ENCODE data around the gene DECR2.
"Not testable (repeated sequence)": the region's sequence is repeated elsewhere in the genome, so short reads cannot be mapped to it uniquely, and the experiment has no call there.

The DECR2 gene

GRCh38 chr16:397135-397661, 4.5 kb upstream of the DECR2 start, which contains the start of gene NME4:
Gene NME4 (plus strand): TSS chr16:397199. CDS start chr16:397223, 24 bp downstream.
- TF ChIP-seq GATA1 (IDR thresholded peaks at IDR 0.05; ENCODE audit: low read depth, low read length) (no peak), POLR2A (IDR thresholded peaks at IDR 0.05; ENCODE audit: low read length) (peak; percentile 3)
- DNase-seq = peak; percentile 64 to 67

- peak; percentile 71 to 83 for DNase-seq
- TF ChIP-seq POLR2A (IDR thresholded peaks at IDR 0.05; ENCODE audit: low read length) (no peak), GATA1 (IDR thresholded peaks at IDR 0.05; ENCODE audit: low read depth, low read length) (no peak)
Observed at GRCh38 chr16:397736-398332, 3.9 kb upstream of the DECR2 start.

- TF ChIP-seq GATA1 (IDR thresholded peaks at IDR 0.05; ENCODE audit: low read depth, low read length) (no peak), POLR2A (IDR thresholded peaks at IDR 0.05; ENCODE audit: low read length) (no peak)
- DNase-seq = peak in 1 of 2 experiments; percentile 45
Observed at GRCh38 chr16:398561-399339, 2.9 kb upstream of the DECR2 start.

GRCh38 chr16:399340-400019, 2.2 kb upstream of the DECR2 start:
- TF ChIP-seq GATA1 (IDR thresholded peaks at IDR 0.05; ENCODE audit: low read depth, low read length) = no peak
- TF ChIP-seq POLR2A (IDR thresholded peaks at IDR 0.05; ENCODE audit: low read length) = peak; percentile 95
- DNase-seq = peak; percentile 42 to 60

GRCh38 chr16:400061-400591, 1.6 kb upstream of the DECR2 start:
- TF ChIP-seq POLR2A (IDR thresholded peaks at IDR 0.05; ENCODE audit: low read length) (no peak), GATA1 (IDR thresholded peaks at IDR 0.05; ENCODE audit: low read depth, low read length) (no peak)
- no peak for DNase-seq

GRCh38 chr16:404971-405486, 3.3 kb downstream of the DECR2 start:
- TF ChIP-seq GATA1 (IDR thresholded peaks at IDR 0.05; ENCODE audit: low read depth, low read length) (no peak), POLR2A (IDR thresholded peaks at IDR 0.05; ENCODE audit: low read length) (peak; percentile 1)

DNA sequence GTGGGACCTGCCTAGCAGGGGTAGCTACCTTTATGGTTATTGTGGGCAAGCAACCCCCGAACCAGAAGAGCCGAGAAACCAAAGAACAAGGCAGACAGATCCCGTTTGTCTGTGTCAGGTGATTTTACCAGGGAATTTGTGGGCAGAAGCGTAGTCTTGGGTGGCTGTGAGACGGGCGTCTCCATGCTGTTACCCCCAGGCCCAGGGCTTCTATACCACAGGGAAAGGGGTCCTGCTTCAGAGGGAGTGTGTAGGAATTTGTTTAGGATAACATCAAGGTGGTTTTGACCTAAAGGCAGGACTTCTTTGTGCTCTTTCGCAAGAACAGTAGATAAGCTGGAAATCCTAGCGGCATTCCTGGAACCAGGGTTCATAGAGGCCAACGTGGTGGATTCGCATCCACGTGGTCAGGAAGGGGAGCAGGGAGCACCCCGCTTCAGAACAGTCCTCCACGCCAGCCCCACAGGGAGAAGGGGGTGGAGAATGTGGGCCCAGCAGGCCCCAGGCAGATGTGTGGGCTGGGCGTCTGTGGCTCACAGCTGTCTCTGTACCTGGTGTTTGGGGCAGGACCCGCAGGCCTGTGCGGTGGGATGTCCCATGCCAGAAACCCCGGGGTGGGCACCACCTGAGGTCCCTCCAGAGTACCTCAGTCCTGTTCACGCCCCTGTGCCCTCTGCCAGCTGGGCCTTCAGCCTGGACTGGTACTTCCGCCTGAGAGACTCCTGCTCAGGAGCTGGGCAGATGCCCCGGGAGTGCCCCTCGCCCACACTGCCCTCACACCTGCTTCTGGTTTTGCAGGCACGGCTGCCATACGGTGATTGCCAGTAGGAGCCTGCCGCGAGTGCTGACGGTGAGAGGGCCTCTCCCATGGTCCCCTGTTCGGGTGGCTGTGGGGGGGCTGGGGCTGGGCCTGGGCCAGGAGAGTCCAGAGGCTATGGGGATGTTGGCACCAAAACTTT, 4.1 kb downstream of the DECR2 start:
- DNase-seq = no peak
- TF ChIP-seq GATA1 (IDR thresholded peaks at IDR 0.05; ENCODE audit: low read depth, low read length) (no peak), POLR2A (IDR thresholded peaks at IDR 0.05; ENCODE audit: low read length) (no peak)

More at GRCh38 chr16:404971-405486, 3.3 kb downstream of the DECR2 start:
- no peak for DNase-seq

GRCh38 chr16:407253-407652, 5.6 kb downstream of the DECR2 start:
- TF ChIP-seq POLR2A (IDR thresholded peaks at IDR 0.05; ENCODE audit: low read length) (no peak), GATA1 (IDR thresholded peaks at IDR 0.05; ENCODE audit: low read depth, low read length) (no peak)
- no peak for DNase-seq

- DNase-seq = no peak
- TF ChIP-seq POLR2A (IDR thresholded peaks at IDR 0.05; ENCODE audit: low read length) = no peak
- TF ChIP-seq GATA1 (IDR thresholded peaks at IDR 0.05; ENCODE audit: low read depth, low read length) = no peak
Observed at GRCh38 chr16:410516-411178, 9.0 kb downstream of the DECR2 start.

DNA sequence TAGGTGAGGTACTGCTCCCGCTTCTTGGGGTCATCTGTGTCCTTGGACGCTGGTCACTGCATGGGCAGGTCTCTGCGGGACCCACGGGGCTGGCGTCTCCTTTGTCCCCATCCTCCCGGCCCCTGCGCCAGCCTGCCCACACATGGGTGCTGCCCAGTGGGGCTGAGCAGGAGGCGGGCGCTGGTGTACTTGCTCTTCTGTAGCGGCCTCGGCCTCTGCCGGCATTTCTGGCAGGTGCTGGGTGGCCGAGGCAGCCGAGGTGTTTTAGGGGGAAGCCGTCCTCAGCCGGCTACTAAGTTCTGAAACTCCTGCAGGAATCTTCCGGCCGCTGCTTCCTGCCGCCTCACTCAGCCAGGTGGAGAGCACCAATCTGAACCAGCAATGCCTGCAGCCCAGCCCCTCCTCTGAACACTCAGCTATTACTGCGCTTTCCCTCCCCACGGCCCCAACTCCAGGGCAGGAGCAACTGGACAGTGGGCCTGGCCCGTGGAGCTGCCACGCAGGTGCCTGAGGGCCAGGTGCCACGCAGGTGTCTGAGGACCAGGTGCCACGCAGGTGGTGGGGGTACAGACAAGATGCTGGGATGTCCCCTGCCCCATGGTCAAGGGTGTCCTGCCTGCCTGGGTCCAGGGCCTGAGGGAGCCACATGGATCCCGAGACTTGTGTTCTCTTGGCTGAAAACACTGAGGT, 10.0 kb downstream of the DECR2 start:
- no peak for TF ChIP-seq GATA1 (IDR thresholded peaks at IDR 0.05; ENCODE audit: low read depth, low read length)
- no peak for TF ChIP-seq POLR2A (IDR thresholded peaks at IDR 0.05; ENCODE audit: low read length)
- no peak for DNase-seq

GRCh38 chr16:414395-415169, 12.9 kb downstream of the DECR2 start:
- no peak for DNase-seq
- TF ChIP-seq GATA1 (IDR thresholded peaks at IDR 0.05; ENCODE audit: low read depth, low read length) = no peak
- no peak for TF ChIP-seq POLR2A (IDR thresholded peaks at IDR 0.05; ENCODE audit: low read length)

DNA sequence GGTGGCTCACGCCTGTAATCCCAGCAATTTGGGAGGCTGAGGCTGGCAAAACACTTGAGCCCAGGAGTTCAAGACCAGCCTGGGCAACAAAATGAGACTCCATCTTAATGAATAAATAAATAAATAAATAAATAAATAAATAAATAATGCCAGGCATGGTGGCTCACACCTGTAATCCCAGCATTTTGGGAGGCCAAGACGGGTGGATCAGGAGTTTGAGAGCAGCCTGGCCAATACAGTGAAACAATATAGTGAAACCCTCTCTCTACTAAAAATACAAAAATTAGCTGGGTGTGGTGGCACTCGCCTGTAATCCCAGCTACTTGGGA, 13.4 kb downstream of the DECR2 start:
- DNase-seq = not testable (repeated sequence)

DNA sequence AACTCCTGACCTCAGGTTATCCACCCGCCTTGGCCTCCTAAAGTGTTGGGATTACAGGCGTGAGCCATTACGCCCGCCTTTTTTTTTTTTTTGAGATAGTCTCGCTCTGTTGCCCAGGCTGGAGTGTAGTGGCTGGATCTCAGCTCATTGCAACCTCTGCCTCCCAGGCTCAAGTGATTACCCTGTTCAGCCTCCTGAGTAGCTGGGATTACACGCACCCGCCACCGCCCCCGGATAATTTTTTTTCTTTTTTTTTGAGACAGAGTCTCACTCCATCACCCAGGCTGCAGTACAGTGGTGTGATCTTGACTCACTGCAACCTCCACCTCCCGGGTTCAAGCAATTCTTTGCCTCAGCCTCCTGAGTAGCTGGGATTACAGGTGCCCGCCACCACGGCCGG, 20.5 kb downstream of the DECR2 start:
- not testable (repeated sequence) for DNase-seq
